SU-DHL-6 (cell line): ENCODE data around the gene PALLD.

Source experiments
- H2AFZ ChIP-seq: fragments of 200-600 bp; sonication (generic); 2 replicates; pipeline ENCODE4 v1.6.1; 2014; ENCODE audit warnings: low read depth, mild to moderate bottlenecking, moderate library complexity, mixed read lengths, antibody characterized with exemption, low read length; ENCODE audit not compliant: severe bottlenecking
- H3F3A ChIP-seq: fragments of 200-600 bp; shearing (Covaris generic); 2 replicates; pipeline ENCODE4 v1.6.0; 2016; ENCODE audit warnings: antibody characterized with exemption, mild to moderate bottlenecking; ENCODE audit not compliant: insufficient read depth
- H3K27ac ChIP-seq: fragments of 200-600 bp; sonication (generic); 2 replicates; pipeline ENCODE4 v1.5.1; 2016; ENCODE audit warnings: low read depth, mild to moderate bottlenecking, low read length, moderate library complexity, mixed read lengths
- H3K27me3 ChIP-seq: fragments of 200-600 bp; sonication (generic), shearing (Covaris generic); 2 replicates; pipeline ENCODE4 v1.6.0; 2014; ENCODE audit warnings: mild to moderate bottlenecking, low read length
- H3K36me3 ChIP-seq: fragments of 200-600 bp; sonication (generic); 2 replicates; pipeline ENCODE4 v1.6.1; 2014; ENCODE audit warnings: mild to moderate bottlenecking, low read length, mixed read lengths
- H3K4me2 ChIP-seq: fragments of 300-600, 200-600 bp; shearing (Covaris generic), sonication (generic); 2 replicates; pipeline ENCODE4 v1.6.0; 2014; ENCODE audit warnings: low read length, low read depth, mild to moderate bottlenecking; ENCODE audit not compliant: poor library complexity, severe bottlenecking
- H3K4me3 ChIP-seq: fragments of 200-600 bp; sonication (generic); 2 replicates; pipeline ENCODE4 v1.5.1; 2014; ENCODE audit warnings: antibody characterized with exemption, low read length, mild to moderate bottlenecking, mixed read lengths; ENCODE audit not compliant: insufficient read depth, poor library complexity, severe bottlenecking
- H3K79me2 ChIP-seq: fragments of 200-600 bp; sonication (generic); 2 replicates; pipeline ENCODE4 v1.6.1; 2014; ENCODE audit warnings: mild to moderate bottlenecking, low read length, moderate library complexity; ENCODE audit not compliant: insufficient read depth
- H3K9ac ChIP-seq: fragments of 200-600 bp; sonication (generic); 2 replicates; pipeline ENCODE4 v1.7.0; 2014; ENCODE audit warnings: mild to moderate bottlenecking, low read length
- H3K9me2 ChIP-seq: fragments of 200-600 bp; sonication (generic); replicated peaks from 2 replicates; pipeline ENCODE4 v1.6.1; 2014; ENCODE audit warnings: low read length; ENCODE audit not compliant: insufficient read depth
- H3K9me3 ChIP-seq: fragments of 200-600 bp; sonication (generic); 2 replicates; pipeline ENCODE4 v1.6.1; 2014; ENCODE audit warnings: low read length, mixed read lengths; ENCODE audit not compliant: insufficient read depth
- H4K20me1 ChIP-seq: fragments of 200-600 bp; sonication (generic); 2 replicates; pipeline ENCODE4 v1.6.1; 2014; ENCODE audit warnings: low read depth, mild to moderate bottlenecking, antibody characterized with exemption, low read length, moderate library complexity, mixed read lengths
- EZH2phosphoT487 ChIP-seq: fragments of 200-600 bp; sonication (generic), shearing (Covaris generic); conservative IDR thresholded peaks from 2 replicates; pipeline ENCODE4 v1.6.1; 2018; ENCODE audit warnings: mild to moderate bottlenecking, antibody characterized with exemption, low read length, moderate library complexity, mixed read lengths
- TF ChIP-seq, protein P1 (sequence below): fragments of 200-600 bp; sonication (generic); IDR thresholded peaks from one replicate; pipeline ENCODE4 v1.5.1; 2017; ENCODE audit warnings: antibody characterized with exemption, mild to moderate bottlenecking, low read length, moderate library complexity; ENCODE audit not compliant: insufficient read depth, poor library complexity, severe bottlenecking

Gene PALLD

DNA sequence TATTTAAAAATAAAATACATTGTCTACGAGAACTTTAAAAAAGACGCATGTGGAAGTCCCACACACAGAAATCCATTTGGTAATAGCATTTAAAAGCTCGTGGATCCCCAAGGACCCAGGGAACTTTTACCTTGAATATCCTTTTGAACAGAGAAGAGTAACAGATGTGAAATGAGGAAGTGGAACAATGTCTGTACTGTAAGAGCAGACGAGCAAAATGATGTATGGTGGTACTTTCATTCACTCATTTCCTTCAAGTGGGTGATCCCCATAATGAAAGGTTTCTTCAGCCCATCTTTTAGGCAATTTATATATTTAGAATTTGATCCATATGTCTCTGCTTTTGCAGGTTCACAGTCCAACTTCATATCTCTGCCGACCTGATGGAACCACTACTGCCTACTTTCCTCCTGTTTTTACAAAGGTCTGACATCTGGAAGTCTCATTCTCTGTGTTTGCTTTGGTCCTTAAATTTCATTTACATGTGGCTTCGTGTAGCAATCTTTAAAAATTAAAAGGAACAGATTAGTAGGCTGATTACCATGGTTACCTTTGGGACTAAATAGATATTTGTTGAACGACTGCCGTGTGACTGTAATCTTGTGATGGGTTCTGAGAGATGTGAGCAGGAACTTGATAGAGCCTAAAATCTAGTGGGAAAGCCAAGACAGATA, 188.4 kb downstream of the PALLD start:
- Histone ChIP-seq H2AFZ (no peak overlapping the region), H3K27ac (no peak overlapping the region), H3K4me3 (no peak overlapping the region), H3K27me3 (no peaks in the 10 kb centered on the region), H3K9ac (no peak overlapping the region), H3F3A (no peaks in the 10 kb centered on the region), H3K79me2 (no peaks in the 10 kb centered on the region), H3K36me3 (no peaks in the 10 kb centered on the region), H3K9me2 (no peaks in the 10 kb centered on the region), H3K4me2 (no peak overlapping the region), H4K20me1 (no peaks in the 10 kb centered on the region), H3K9me3 (no peaks in the 10 kb centered on the region)
- TF ChIP-seq EZH2phosphoT487, result no peak
- TF ChIP-seq, protein P1, sequence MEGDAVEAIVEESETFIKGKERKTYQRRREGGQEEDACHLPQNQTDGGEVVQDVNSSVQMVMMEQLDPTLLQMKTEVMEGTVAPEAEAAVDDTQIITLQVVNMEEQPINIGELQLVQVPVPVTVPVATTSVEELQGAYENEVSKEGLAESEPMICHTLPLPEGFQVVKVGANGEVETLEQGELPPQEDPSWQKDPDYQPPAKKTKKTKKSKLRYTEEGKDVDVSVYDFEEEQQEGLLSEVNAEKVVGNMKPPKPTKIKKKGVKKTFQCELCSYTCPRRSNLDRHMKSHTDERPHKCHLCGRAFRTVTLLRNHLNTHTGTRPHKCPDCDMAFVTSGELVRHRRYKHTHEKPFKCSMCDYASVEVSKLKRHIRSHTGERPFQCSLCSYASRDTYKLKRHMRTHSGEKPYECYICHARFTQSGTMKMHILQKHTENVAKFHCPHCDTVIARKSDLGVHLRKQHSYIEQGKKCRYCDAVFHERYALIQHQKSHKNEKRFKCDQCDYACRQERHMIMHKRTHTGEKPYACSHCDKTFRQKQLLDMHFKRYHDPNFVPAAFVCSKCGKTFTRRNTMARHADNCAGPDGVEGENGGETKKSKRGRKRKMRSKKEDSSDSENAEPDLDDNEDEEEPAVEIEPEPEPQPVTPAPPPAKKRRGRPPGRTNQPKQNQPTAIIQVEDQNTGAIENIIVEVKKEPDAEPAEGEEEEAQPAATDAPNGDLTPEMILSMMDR, result no peak

- Histone ChIP-seq H3K36me3 (no peaks in the 10 kb centered on the region), H3K4me2 (no peak overlapping the region), H3F3A (no peaks in the 10 kb centered on the region), H3K9ac (no peak overlapping the region), H3K79me2 (no peaks in the 10 kb centered on the region), H2AFZ (no peak overlapping the region), H3K27ac (no peak overlapping the region), H3K9me3 (no peaks in the 10 kb centered on the region), H3K27me3 (no peaks in the 10 kb centered on the region), H4K20me1 (no peaks in the 10 kb centered on the region), H3K9me2 (no peaks in the 10 kb centered on the region), H3K4me3 (no peak overlapping the region)
- TF ChIP-seq, protein P1, result no peak
Observed at GRCh38 chr4:168688584-168688983, 191.7 kb downstream of the PALLD start.

DNA sequence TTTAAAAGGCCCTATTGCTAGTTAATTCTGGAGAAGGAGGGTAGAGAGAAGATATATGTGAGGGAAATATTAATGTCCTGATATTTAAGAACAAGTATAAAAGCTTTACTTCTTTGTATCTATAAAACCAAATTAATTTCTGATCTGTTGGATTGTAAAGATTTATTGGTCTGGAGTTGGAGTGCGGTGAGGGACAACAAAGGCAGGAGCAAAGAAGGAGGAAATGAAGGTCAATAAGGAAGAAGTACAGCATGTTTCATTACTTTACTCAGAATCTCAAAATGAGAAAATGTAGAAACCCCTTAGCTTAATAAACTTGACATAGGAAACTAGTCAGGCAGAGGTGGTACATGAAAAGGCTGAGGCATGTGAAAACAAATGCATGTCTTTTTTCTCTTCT, 192.9 kb downstream of the PALLD start:
- no peaks in the 10 kb centered on the region for H3F3A ChIP-seq
- no peaks in the 10 kb centered on the region for H3K9me3 ChIP-seq
- H3K9ac ChIP-seq, result no peak overlapping the region
- H3K27ac ChIP-seq, result no peak overlapping the region
- H3K79me2 ChIP-seq, result no peaks in the 10 kb centered on the region
- H3K36me3 ChIP-seq, result no peaks in the 10 kb centered on the region
- TF ChIP-seq EZH2phosphoT487, result no peak
- TF ChIP-seq, protein P1, result no peak
- no peak overlapping the region for H3K4me2 ChIP-seq
- no peak overlapping the region for H3K4me3 ChIP-seq
- H2AFZ ChIP-seq, result no peak overlapping the region
- H3K9me2 ChIP-seq, result no peaks in the 10 kb centered on the region
- no peaks in the 10 kb centered on the region for H3K27me3 ChIP-seq
- no peaks in the 10 kb centered on the region for H4K20me1 ChIP-seq
